WI38 (cell line): ENCODE measurements around the gene PGC.

ENCODE experiments used
- H3K4me3 ChIP-seq: 2 replicates; pipeline ENCODE4 v1.5.1; 2011; ENCODE audit warnings: low read depth, mild to moderate bottlenecking, control low read depth, low read length
- TF ChIP-seq, protein P1 (sequence below): IDR thresholded peaks from 2 replicates; pipeline ENCODE4 v1.5.1; 2012; ENCODE audit warnings: low read depth, mild to moderate bottlenecking, control low read depth, low read length

The PGC gene

DNA sequence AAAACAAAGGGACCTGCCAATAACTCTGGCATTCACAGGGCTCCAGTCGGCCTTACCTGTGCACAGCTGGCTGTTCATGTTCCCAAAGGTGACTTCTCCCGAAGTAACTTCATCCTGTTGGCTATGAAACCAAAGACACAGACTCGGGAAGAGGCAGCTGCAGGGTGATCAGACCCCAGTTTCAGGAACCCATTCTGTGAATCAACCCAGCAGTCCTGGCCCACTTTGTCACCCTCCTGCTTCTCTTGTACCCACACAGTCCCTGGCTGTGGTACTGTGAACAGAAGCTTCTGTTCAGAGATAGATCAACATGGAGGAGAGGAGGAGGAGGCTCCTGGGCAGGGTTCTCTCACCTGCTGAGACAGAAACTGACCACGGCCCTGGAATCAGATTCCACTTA is 8.7 kb upstream of the PGC start:
- TF ChIP-seq, protein P1, sequence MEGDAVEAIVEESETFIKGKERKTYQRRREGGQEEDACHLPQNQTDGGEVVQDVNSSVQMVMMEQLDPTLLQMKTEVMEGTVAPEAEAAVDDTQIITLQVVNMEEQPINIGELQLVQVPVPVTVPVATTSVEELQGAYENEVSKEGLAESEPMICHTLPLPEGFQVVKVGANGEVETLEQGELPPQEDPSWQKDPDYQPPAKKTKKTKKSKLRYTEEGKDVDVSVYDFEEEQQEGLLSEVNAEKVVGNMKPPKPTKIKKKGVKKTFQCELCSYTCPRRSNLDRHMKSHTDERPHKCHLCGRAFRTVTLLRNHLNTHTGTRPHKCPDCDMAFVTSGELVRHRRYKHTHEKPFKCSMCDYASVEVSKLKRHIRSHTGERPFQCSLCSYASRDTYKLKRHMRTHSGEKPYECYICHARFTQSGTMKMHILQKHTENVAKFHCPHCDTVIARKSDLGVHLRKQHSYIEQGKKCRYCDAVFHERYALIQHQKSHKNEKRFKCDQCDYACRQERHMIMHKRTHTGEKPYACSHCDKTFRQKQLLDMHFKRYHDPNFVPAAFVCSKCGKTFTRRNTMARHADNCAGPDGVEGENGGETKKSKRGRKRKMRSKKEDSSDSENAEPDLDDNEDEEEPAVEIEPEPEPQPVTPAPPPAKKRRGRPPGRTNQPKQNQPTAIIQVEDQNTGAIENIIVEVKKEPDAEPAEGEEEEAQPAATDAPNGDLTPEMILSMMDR: no peak
- no peak overlapping the region for H3K4me3 ChIP-seq

DNA sequence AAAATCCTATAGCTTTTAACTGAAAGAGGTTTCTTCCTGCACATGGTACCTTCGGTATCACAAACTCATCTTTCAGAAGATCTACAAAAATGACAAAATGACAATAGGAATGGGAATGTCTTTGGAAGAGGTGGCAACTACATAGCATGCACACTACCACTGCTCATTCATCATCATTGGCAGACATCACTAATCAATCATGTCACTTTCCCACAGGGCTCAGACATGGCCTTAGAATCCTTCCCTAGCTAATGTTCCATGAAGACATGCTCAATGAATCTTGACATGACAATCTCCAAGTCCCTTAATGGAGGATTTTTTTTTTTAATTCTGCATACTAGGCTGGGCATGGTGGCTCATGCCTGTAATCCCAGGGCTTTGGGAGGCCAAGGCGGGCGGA is 3.2 kb upstream of the PGC start:
- TF ChIP-seq, protein P1: no peak
- H3K4me3 ChIP-seq: no peak overlapping the region

GRCh38 chr6:41748542-41748941 is 1.3 kb upstream of the PGC start:
- H3K4me3 ChIP-seq: no peak overlapping the region
- TF ChIP-seq, protein P1: no peak

DNA sequence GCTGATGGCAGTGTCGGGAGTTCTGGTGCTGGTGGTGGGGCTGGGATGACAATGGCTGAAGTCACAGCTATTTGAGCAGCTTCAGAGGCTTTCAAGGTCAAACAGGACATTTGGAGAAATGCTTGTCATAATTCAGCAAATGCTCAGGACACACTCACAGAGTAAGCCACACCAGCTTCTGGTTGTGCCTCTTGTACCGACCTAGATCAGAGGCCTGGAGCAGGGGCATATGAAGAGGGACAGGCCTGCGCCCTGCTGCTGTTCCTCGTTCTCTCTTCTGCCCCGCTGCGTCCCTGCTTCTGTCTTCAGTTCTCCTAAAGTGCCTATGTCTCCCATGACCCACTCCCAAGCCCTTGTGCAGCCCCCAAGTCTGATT is 893 bp upstream of the PGC start:
- no peak overlapping the region for H3K4me3 ChIP-seq
- TF ChIP-seq, protein P1: no peak

- TF ChIP-seq, protein P1: no peak
Observed at GRCh38 chr6:41746107-41746506, 1.1 kb downstream of the PGC start.

DNA sequence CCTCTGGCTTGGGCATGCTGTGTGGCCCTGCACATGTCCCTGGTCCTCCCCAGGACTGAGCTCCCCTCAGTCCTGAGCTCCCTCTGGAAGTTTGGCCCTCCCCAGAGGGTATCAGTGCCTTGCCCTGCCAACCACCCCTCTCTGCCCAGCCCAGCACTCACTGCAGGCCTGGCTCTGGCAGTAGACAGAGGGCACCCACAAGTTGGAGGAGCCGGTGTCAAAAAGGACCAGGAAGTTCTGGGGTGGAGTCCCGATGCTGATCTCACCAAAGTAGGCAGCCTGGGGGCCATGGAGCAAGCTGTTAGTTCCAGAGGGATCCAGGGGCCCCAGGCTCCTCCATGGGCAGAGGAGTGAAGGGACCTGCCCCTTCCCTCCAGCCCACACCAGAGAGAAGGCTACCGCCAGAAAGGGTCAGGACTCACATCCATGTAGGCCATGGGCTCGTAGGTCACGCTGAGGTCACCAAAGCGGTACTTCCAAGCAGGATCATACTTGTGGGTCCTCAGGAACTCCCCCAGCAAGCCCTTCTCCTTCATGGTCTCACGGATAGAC is 2.9 kb downstream of the PGC start:
- TF ChIP-seq, protein P1: no peak
- H3K4me3 ChIP-seq: no peak overlapping the region

More at GRCh38 chr6:41746107-41746506, 1.1 kb downstream of the PGC start:
- no peak overlapping the region for H3K4me3 ChIP-seq

DNA sequence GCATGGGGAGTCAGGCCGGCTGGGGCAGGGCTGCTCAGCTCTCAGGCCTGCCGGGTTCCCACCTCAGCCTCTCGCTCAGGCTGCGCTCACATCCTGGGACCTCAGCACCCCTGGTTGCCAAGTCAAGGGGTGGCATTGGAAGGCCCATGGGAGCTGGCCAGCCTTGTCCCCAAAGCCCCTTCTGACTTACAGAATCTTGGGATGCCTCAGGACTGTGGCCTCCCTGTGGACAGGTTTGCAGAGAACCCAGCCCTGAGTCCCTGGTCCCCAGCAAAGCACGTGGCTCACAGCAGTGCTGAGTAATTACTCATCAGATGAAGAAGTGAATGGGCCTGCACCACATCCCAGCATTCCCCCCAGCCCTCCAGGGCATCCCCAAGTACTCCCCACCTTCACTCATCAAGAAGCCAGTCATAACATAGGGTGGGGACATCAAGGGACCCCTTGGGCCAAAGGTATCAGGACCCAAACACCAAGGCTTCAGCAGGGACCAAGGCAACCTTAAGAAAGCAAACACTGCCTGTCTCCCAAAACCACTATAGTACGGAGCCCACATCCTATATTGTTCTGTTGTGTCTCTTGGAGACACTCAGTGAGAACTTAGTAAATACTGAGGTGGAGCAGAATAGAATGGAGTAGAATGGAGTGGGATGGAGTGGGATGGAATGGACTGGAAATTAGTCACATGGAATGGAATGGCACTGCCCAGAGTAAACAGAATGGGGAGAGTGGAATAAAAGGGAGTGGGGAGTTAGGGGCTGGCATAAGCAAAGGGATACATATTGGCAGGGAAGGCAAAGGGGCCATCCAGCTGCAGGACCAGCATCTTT is 3.6 kb downstream of the PGC start:
- TF ChIP-seq, protein P1: no peak
- H3K4me3 ChIP-seq: no peak overlapping the region
